Epithelial cell of esophagus (primary cell): ENCODE measurements around the gene PRR12.

Experiments
- DNase-seq: peaks from one replicate; pipeline ENCODE4 v3.0.0; 2010; ENCODE audit warnings: low read depth
- H3K4me3 ChIP-seq: 2 replicates; pipeline ENCODE4 v1.5.1; 2011; ENCODE audit warnings: mild to moderate bottlenecking, low read length, control low read depth
- TF ChIP-seq, protein P1 (sequence below): IDR thresholded peaks from 2 replicates; pipeline ENCODE4 v1.5.1; 2011; ENCODE audit warnings: low read depth, mild to moderate bottlenecking, low read length, control low read depth, inconsistent platforms; ENCODE audit not compliant: insufficient read depth; ENCODE audit errors: missing control alignments

Gene PRR12

DNA sequence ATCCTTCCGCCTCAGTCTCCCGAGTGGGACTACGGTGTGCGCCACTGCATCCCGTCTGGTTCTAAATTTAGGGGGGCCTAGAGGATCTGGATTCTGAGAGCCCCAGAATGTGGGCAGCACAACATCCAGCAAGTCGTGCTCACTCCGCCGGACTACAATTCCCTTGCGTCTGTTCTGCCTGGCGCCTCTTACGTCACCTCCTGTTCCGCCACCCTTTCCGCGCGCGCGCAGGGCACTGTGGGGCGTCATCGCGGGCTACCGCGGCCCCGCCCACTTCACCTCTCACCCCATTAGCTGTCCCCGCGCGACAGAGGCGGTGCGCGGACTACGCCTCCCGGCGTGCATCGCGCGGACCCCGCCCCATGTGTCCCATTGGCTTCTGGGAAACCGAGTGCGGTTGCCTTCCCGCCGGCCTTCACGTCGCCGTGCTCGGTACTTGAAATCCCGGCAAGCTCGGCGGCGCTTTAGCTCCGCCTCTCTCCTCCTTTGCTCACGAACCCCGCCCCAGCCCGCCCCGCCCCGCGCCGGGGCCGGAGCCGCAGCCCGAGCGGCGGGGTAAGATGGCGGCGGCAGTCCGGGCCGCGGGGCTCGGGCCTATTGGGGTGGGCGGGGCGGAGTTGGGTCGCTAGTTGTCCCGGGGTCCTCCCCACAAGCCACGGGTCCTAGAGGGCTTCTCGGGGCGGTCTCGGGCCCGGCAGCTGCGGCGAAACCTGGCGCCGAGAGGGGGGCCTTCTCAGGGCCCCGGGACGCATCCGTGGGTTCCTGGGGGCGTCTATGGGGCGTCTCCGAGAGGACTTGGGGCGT lies 50.9 kb downstream of the PRR12 start, which contains the start of gene SCAF1:
Gene SCAF1, plus strand, starts transcription at position 522 of the 804 bp plus-strand sequence. CDS start 2,818 bp downstream, outside the sequence.
- TF ChIP-seq, protein P1, sequence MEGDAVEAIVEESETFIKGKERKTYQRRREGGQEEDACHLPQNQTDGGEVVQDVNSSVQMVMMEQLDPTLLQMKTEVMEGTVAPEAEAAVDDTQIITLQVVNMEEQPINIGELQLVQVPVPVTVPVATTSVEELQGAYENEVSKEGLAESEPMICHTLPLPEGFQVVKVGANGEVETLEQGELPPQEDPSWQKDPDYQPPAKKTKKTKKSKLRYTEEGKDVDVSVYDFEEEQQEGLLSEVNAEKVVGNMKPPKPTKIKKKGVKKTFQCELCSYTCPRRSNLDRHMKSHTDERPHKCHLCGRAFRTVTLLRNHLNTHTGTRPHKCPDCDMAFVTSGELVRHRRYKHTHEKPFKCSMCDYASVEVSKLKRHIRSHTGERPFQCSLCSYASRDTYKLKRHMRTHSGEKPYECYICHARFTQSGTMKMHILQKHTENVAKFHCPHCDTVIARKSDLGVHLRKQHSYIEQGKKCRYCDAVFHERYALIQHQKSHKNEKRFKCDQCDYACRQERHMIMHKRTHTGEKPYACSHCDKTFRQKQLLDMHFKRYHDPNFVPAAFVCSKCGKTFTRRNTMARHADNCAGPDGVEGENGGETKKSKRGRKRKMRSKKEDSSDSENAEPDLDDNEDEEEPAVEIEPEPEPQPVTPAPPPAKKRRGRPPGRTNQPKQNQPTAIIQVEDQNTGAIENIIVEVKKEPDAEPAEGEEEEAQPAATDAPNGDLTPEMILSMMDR: no peak
- H3K4me3 ChIP-seq: peak within 1 kb of the TSS; percentile 92
- DNase-seq: peak; percentile 100

DNA sequence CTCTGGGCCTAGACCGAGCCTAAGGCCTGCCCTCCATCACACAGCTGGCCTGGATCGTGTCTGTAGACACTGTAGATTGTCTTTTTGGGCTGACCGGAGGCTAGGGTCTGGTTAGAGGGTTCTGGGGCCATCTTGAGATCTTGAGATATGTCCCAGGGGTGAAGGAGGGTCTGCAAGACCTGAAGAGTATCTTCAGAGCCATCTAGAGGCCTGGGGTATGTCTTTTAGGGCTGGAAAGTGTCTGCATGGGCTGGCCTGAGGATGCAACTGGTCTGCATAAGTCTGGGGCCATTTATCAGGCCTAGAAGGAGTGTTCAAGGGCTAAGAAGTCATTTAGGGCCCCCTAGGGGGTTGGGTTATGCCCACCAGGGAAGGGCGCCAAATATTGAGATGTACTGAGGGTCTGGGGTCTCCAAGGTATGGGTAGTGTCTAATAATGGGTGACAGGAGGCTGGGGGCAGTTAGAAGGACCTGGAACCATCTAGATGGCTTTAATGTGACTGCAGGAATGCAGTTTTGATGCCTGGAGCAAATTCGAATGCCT lies 51.6 kb downstream of the PRR12 start:
- TF ChIP-seq, protein P1: no peak
- H3K4me3 ChIP-seq: peak overlapping the region; percentile 92
- DNase-seq: no peak

DNA sequence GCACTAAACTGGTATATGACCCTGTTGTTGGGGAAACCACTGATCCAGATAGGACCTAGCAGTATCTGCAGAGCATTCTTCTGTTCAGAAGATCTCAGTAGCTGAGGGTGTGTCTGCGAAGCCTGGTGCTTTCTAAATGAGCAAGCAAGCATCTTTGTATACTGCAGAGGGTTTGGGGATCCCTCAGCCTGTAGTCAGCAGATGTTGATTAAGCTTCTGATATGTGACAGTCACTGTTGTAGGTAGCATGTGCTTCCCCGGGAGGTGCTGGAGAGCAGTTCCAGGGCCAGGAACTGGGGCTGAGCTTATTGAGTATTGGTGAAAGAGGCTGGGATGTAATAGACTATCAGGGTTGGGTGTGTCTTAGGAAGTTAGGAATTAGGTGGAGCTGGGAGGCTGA lies 52.5 kb downstream of the PRR12 start:
- TF ChIP-seq, protein P1: no peak
- peak overlapping the region; percentile 7 for H3K4me3 ChIP-seq
- no peak for DNase-seq

DNA sequence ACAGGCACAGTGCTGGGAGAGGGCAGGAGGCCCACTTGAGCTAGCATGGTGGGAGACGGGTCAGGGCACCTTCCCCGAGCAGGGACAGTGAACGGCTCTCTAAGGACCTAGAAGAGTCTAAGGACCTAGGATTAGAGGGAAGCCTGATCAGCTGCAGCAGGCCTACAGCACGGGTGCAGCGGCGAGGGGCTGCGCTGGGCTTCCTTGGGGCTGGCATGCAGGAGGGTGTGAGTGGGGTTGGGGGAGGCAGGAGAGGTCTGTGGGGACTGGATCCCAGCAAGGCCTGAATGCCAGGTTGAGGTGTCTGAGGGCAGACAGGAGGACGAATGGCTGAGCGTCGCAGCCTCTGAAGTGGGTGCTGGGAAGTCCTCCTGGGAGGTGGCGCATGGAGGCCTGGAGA lies 54.6 kb downstream of the PRR12 start:
- no peak for DNase-seq
- H3K4me3 ChIP-seq: no peak overlapping the region
- TF ChIP-seq, protein P1: no peak

DNA sequence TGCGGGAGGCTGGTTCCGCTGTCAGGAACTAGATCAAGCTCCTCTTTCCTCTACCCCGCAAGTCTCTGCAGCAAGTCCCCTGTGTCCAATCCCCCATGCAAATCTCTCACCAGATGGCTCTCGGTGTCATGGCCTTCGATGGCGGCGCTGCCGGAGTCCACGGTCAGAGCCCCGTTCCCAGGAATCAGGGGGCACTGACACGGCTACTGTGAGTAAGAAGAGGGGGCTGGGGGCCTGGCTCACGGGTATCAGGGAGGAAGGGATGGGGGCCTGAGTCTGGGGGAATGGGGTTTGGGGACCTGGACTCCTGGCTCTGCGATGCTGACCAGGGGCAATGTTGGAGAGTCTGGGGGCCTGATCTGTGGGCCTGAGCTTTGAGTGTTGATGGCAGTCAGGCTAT lies 55.0 kb downstream of the PRR12 start:
- TF ChIP-seq, protein P1: no peak
- H3K4me3 ChIP-seq: no peak overlapping the region
- no peak for DNase-seq

DNA sequence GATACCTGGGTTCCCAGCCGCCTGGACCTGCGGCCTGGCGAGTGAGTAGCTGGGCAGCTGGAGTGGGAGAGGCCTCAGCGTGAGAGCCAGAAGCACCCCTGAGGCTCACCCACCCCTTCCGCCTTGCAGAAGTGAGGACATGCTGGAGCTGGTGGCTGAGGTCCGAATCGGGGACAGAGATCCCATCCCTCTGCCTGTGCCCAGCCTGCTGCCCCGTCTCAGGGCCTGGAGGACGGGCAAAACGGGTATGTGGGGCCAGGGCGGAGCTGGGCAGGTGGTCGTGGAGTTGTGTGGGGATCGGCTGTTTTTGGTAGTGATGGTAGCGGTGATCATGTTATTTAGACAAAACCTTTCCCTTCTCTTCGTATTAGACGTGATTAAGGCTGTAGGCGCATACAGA lies 55.6 kb downstream of the PRR12 start:
- no peak overlapping the region for H3K4me3 ChIP-seq
- TF ChIP-seq, protein P1: no peak
- DNase-seq: no peak
